Non-pigmented ciliary epithelial cell (primary cell): Measurements from ENCODE around the gene CDKAL1.
"Not testable (repeated sequence)": the region's sequence is repeated elsewhere in the genome, so short reads cannot be mapped to it uniquely, and the experiment has no call there.

Experiments used
- DNase-seq: peaks from one replicate; pipeline ENCODE4 v3.0.0-alpha.2; 2010; ENCODE audit warnings: low read depth

Gene CDKAL1

GRCh38 chr6:20640181-20640580, 105.9 kb downstream of the CDKAL1 start:
- no peak for DNase-seq

- DNase-seq, result no peak
Measured at GRCh38 chr6:20642441-20642840, 108.2 kb downstream of the CDKAL1 start.

GRCh38 chr6:20644667-20645370, 110.6 kb downstream of the CDKAL1 start:
- peak; percentile 27 for DNase-seq

- DNase-seq, result not testable (repeated sequence)
Measured at GRCh38 chr6:20645572-20645971, 111.3 kb downstream of the CDKAL1 start.

GRCh38 chr6:20647585-20647984, 113.3 kb downstream of the CDKAL1 start:
- no peak for DNase-seq

- DNase-seq, result not testable (repeated sequence)
Measured at GRCh38 chr6:20649696-20650470, 115.6 kb downstream of the CDKAL1 start.

- peak; percentile 17 for DNase-seq
Measured at GRCh38 chr6:20652299-20653084, 118.2 kb downstream of the CDKAL1 start.

GRCh38 chr6:20653085-20653479, 118.8 kb downstream of the CDKAL1 start:
- DNase-seq, result no peak

GRCh38 chr6:20655317-20655716, 121.1 kb downstream of the CDKAL1 start:
- no peak for DNase-seq

- DNase-seq, result no peak
Measured at GRCh38 chr6:20657274-20657800, 123.1 kb downstream of the CDKAL1 start.

- DNase-seq, result no peak
Measured at GRCh38 chr6:20658053-20658452, 123.8 kb downstream of the CDKAL1 start.

- DNase-seq, result no peak
Measured at GRCh38 chr6:20658516-20658915, 124.3 kb downstream of the CDKAL1 start.

- DNase-seq, result no peak
Measured at GRCh38 chr6:20660534-20660933, 126.3 kb downstream of the CDKAL1 start.

- DNase-seq, result peak; percentile 26
Measured at GRCh38 chr6:20661721-20662120, 127.5 kb downstream of the CDKAL1 start.

- no peak for DNase-seq
Measured at GRCh38 chr6:20664250-20664649, 130.0 kb downstream of the CDKAL1 start.

- no peak for DNase-seq
Measured at GRCh38 chr6:20665290-20665689, 131.0 kb downstream of the CDKAL1 start.

- DNase-seq, result no peak
Measured at GRCh38 chr6:20669571-20670314, 135.5 kb downstream of the CDKAL1 start.

- DNase-seq, result no peak
Measured at GRCh38 chr6:20670750-20671149, 136.5 kb downstream of the CDKAL1 start.

- no peak for DNase-seq
Measured at GRCh38 chr6:20672038-20672437, 137.8 kb downstream of the CDKAL1 start.

- no peak for DNase-seq
Measured at GRCh38 chr6:20673458-20673857, 139.2 kb downstream of the CDKAL1 start.

- DNase-seq, result no peak
Measured at GRCh38 chr6:20674664-20675063, 140.4 kb downstream of the CDKAL1 start.
